Stimulated activated effector memory CD8-positive, alpha-beta T cell treated with anti-CD3 and anti-CD28 coated beads, Interleukin-12 subunit alpha, Interleukin-12 subunit beta, amount 100 ng/mL, for 72 hours (primary cell): ENCODE measurements around the gene TTLL9.

ENCODE experiments used
- ATAC-seq: fragments of 150-1000 bp; cut with Tn5 transposase; 2 replicates; pipeline ENCODE4 v1.10.0; 2021
- DNase-seq, 2 donors: peaks; one replicate each; pipeline ENCODE4 v3.0.0; 2021 to 2022; ENCODE audit warnings: low spot score in 2 of 2
- H3K27ac Mint-ChIP-seq: one replicate; pipeline ENCODE4 v1.8.0; 2022; ENCODE audit warnings: mild to moderate bottlenecking, mixed read lengths
- H3K36me3 Mint-ChIP-seq: one replicate; pipeline ENCODE4 v1.8.0; 2022; ENCODE audit warnings: mild to moderate bottlenecking, mixed read lengths
- H3K4me1 Mint-ChIP-seq: one replicate; pipeline ENCODE4 v1.8.0; 2022; ENCODE audit warnings: mixed read lengths
- H3K4me3 Mint-ChIP-seq: one replicate; pipeline ENCODE4 v1.8.0; 2022; ENCODE audit warnings: mild to moderate bottlenecking, mixed read lengths
- H3K9me3 Mint-ChIP-seq: one replicate; pipeline ENCODE4 v1.8.0; 2022; ENCODE audit warnings: mixed read lengths

TTLL9 gene

GRCh38 chr20:31949877-31950646 lies 79.6 kb downstream of the TTLL9 start:
- Mint-ChIP-seq H3K9me3 (no peaks in the 10 kb centered on the region), H3K4me3 (peak overlapping the region; percentile 97), H3K4me1 (peaks cover 37% of the 10 kb centered on the region), H3K36me3 (peaks cover 60% of the 10 kb centered on the region), H3K27ac (peak overlapping the region; percentile 99)
- no peak for ATAC-seq
- no peak for DNase-seq

GRCh38 chr20:31951203-31951529 lies 80.7 kb downstream of the TTLL9 start:
- Mint-ChIP-seq H3K9me3 (no peaks in the 10 kb centered on the region), H3K27ac (peak overlapping the region; percentile 99), H3K4me1 (peaks cover 37% of the 10 kb centered on the region), H3K4me3 (peak overlapping the region; percentile 97), H3K36me3 (peaks cover 49% of the 10 kb centered on the region)
- ATAC-seq (no peak), DNase-seq (no peak)

- peak within 1 kb of the TSS; percentile 99 for H3K27ac Mint-ChIP-seq
- peak; percentile 98 to 99 for DNase-seq
- H3K36me3 Mint-ChIP-seq: peaks cover 43% of the 10 kb centered on the region
- H3K4me1 Mint-ChIP-seq: peaks cover 37% of the 10 kb centered on the region
- peak; percentile 96 for ATAC-seq
- no peaks in the 10 kb centered on the region for H3K9me3 Mint-ChIP-seq
- peak within 1 kb of the TSS; percentile 97 for H3K4me3 Mint-ChIP-seq
Measured at GRCh38 chr20:31951530-31952453, 81.4 kb downstream of the TTLL9 start, which contains the start of gene PDRG1. PDRG1 (minus strand) TSS chr20:31952046; CDS start chr20:31951961, 85 bp downstream.

GRCh38 chr20:31953556-31954148 lies 83.2 kb downstream of the TTLL9 start:
- DNase-seq (no peak), ATAC-seq (no peak)
- Mint-ChIP-seq H3K4me3 (no peak overlapping the region), H3K36me3 (peaks cover 24% of the 10 kb centered on the region), H3K27ac (no peak overlapping the region), H3K4me1 (peaks cover 36% of the 10 kb centered on the region), H3K9me3 (no peaks in the 10 kb centered on the region)

GRCh38 chr20:31954500-31954899 lies 84.1 kb downstream of the TTLL9 start:
- Mint-ChIP-seq H3K4me3 (no peak overlapping the region), H3K9me3 (no peaks in the 10 kb centered on the region), H3K36me3 (peaks cover 20% of the 10 kb centered on the region), H3K4me1 (peaks cover 29% of the 10 kb centered on the region), H3K27ac (no peak overlapping the region)
- DNase-seq (no peak), ATAC-seq (no peak)

- peaks cover 5% of the 10 kb centered on the region for H3K4me1 Mint-ChIP-seq
- no peak for ATAC-seq
- H3K4me3 Mint-ChIP-seq: no peak overlapping the region
- H3K9me3 Mint-ChIP-seq: no peaks in the 10 kb centered on the region
- DNase-seq: no peak
- peaks cover 3% of the 10 kb centered on the region for H3K36me3 Mint-ChIP-seq
- H3K27ac Mint-ChIP-seq: no peak overlapping the region
Measured at GRCh38 chr20:31956556-31957526, 86.4 kb downstream of the TTLL9 start.

- peaks cover 8% of the 10 kb centered on the region for H3K4me1 Mint-ChIP-seq
- H3K27ac Mint-ChIP-seq: no peak overlapping the region
- ATAC-seq (no peak), DNase-seq (no peak)
- no peaks in the 10 kb centered on the region for H3K36me3 Mint-ChIP-seq
- H3K9me3 Mint-ChIP-seq: no peaks in the 10 kb centered on the region
- no peak overlapping the region for H3K4me3 Mint-ChIP-seq
Measured at GRCh38 chr20:31962761-31963160, 92.3 kb downstream of the TTLL9 start.

- ATAC-seq: no peak
- Mint-ChIP-seq H3K9me3 (no peaks in the 10 kb centered on the region), H3K27ac (no peak overlapping the region), H3K4me1 (peaks cover 14% of the 10 kb centered on the region), H3K36me3 (no peaks in the 10 kb centered on the region), H3K4me3 (no peak overlapping the region)
- DNase-seq: no peak
Measured at GRCh38 chr20:31963889-31964288, 93.5 kb downstream of the TTLL9 start.

GRCh38 chr20:31966991-31967655 lies 96.7 kb downstream of the TTLL9 start:
- H3K36me3 Mint-ChIP-seq: no peaks in the 10 kb centered on the region
- DNase-seq (no peak), ATAC-seq (no peak)
- peaks cover 14% of the 10 kb centered on the region for H3K4me1 Mint-ChIP-seq
- peak overlapping the region; percentile 72 for H3K4me3 Mint-ChIP-seq
- no peak overlapping the region for H3K27ac Mint-ChIP-seq
- no peaks in the 10 kb centered on the region for H3K9me3 Mint-ChIP-seq

- peak within 1 kb of the TSS; percentile 72 for H3K4me3 Mint-ChIP-seq
- H3K9me3 Mint-ChIP-seq: no peaks in the 10 kb centered on the region
- H3K4me1 Mint-ChIP-seq: peaks cover 14% of the 10 kb centered on the region
- DNase-seq (no peak), ATAC-seq (peak; percentile 27)
- H3K36me3 Mint-ChIP-seq: no peaks in the 10 kb centered on the region
- no peak within 1 kb of the TSS for H3K27ac Mint-ChIP-seq
Measured at GRCh38 chr20:31967830-31968249, 97.4 kb downstream of the TTLL9 start, which contains the start of gene XKR7. XKR7 (plus strand) TSS chr20:31968151; CDS start chr20:31968176, 25 bp downstream.

GRCh38 chr20:31968291-31969126 lies 98.1 kb downstream of the TTLL9 start:
- Mint-ChIP-seq H3K9me3 (no peaks in the 10 kb centered on the region), H3K36me3 (no peaks in the 10 kb centered on the region), H3K4me1 (peaks cover 14% of the 10 kb centered on the region), H3K4me3 (peak overlapping the region; percentile 72), H3K27ac (no peak overlapping the region)
- ATAC-seq (peak; percentile 84), DNase-seq (peak; percentile 85 to 92)

GRCh38 chr20:31969991-31970390 lies 99.6 kb downstream of the TTLL9 start:
- DNase-seq (no peak), ATAC-seq (no peak)
- H3K4me1 Mint-ChIP-seq: peaks cover 14% of the 10 kb centered on the region
- H3K27ac Mint-ChIP-seq: no peak overlapping the region
- H3K4me3 Mint-ChIP-seq: no peak overlapping the region
- no peaks in the 10 kb centered on the region for H3K9me3 Mint-ChIP-seq
- no peaks in the 10 kb centered on the region for H3K36me3 Mint-ChIP-seq

- peaks cover 8% of the 10 kb centered on the region for H3K4me1 Mint-ChIP-seq
- H3K9me3 Mint-ChIP-seq: no peaks in the 10 kb centered on the region
- DNase-seq (no peak), ATAC-seq (no peak)
- H3K36me3 Mint-ChIP-seq: no peaks in the 10 kb centered on the region
- H3K4me3 Mint-ChIP-seq: no peak overlapping the region
- no peak overlapping the region for H3K27ac Mint-ChIP-seq
Measured at GRCh38 chr20:31972471-31973021, 102.1 kb downstream of the TTLL9 start.
